Spleen (tissue), 7 donors: ENCODE measurements around the gene AMZ2.

Experiments
- CTCF ChIP-seq, 11 experiments: fragments of 200-600 bp in 7 of 11; fragments of 450-650 bp in 4 of 11; sonication (generic) in 4 of 11; IDR thresholded peaks in 8 of 11; conservative IDR thresholded peaks in 3 of 11; 1 replicate in 7 of 11; 2 replicates in 4 of 11; pipeline versions ENCODE4 v1.4.0 to v1.8.0; 2016 to 2021; ENCODE audit warnings: antibody characterized with exemption in 11 of 11, inconsistent platforms in 4 of 11, mild to moderate bottlenecking in 1 of 11
- POLR2A ChIP-seq, 3 donors: fragments of 450-650 bp; IDR thresholded peaks; one replicate each; pipeline ENCODE4 v1.5.1; 2017; ENCODE audit warnings: antibody characterized with exemption in 3 of 3, mild to moderate bottlenecking in 1 of 3
- POLR2AphosphoS5 ChIP-seq, 3 donors: sonication (generic); formaldehyde crosslinking; IDR thresholded peaks; one replicate each; pipeline ENCODE4 v1.5.1; 2017; ENCODE audit warnings: antibody characterized with exemption in 3 of 3
- donor health status: DM: no; HTN: no; CAD: no; lungs with moderate emphysema.
- donor health status: DM: no; HTN: no; CAD: no.
- donor health status: DM: no; HTN: no; CAD: no.

GRCh38 chr17:68260051-68260762, 12.4 kb downstream of the AMZ2 start:
- TF ChIP-seq POLR2AphosphoS5 (IDR thresholded peaks at IDR 0.05): no peak
- no peak for TF ChIP-seq CTCF (IDR thresholded peaks at IDR 0.05 in 8 of 11, conservative IDR thresholded peaks at IDR 0.05 in 3 of 11)
- TF ChIP-seq POLR2A (IDR thresholded peaks at IDR 0.05): no peak
